HEK293 (cell line): Measurements from ENCODE around the gene AGAP3.

Experiments
- CTCF ChIA-PET: fragments of 350-600 bp; formaldehyde crosslinking; extraction: SDS; loops from one replicate; lab custom pipeline; 2021; ENCODE audit warnings: antibody characterized with exemption; lab: Yijun Ruan, JAX
- POLR2A ChIA-PET: fragments of 300-600 bp; formaldehyde crosslinking; extraction: SDS; loops from one replicate; lab custom pipeline; 2020; ENCODE audit warnings: antibody characterized with exemption, inconsistent platforms; lab: Yijun Ruan, JAX
- H3K27ac ChIP-seq: fragments of 200-500 bp; sonication (Bioruptor generic); 2 replicates; pipeline ENCODE4 v1.5.1; 2014; ENCODE audit warnings: low read depth, low read length, control low read depth, inconsistent platforms; ENCODE audit errors: extremely low read depth
- H3K36me3 ChIP-seq, 2 experiments: fragments of 200-500 bp in 1 of 2; sonication (Bioruptor generic) in 1 of 2; 1 replicate in 1 of 2; 2 replicates in 1 of 2; pipeline ENCODE4 v1.5.1; 2014 to 2017; ENCODE audit warnings: inconsistent platforms in 2 of 2, low read length in 2 of 2; ENCODE audit not compliant: control insufficient read depth in 2 of 2, insufficient read depth in 1 of 2
- H3K4me1 ChIP-seq: fragments of 200-500 bp; sonication (Bioruptor generic); 2 replicates; pipeline ENCODE4 v1.5.1; 2014; ENCODE audit warnings: mild to moderate bottlenecking, low read length, inconsistent platforms; ENCODE audit not compliant: control insufficient read depth, insufficient read depth
- H3K4me3 ChIP-seq: 2 replicates; pipeline ENCODE4 v1.5.1; 2011; ENCODE audit warnings: low read depth, mild to moderate bottlenecking, control low read depth, low read length, moderate library complexity
- H3K9me3 ChIP-seq: fragments of 200-500 bp; sonication (Bioruptor generic); 2 replicates; pipeline ENCODE4 v1.5.1; 2014; ENCODE audit warnings: low read depth, low read length, inconsistent platforms; ENCODE audit not compliant: control insufficient read depth, insufficient read depth
- EGR2 ChIP-seq: fragments of 450-650 bp; formaldehyde crosslinking; IDR thresholded peaks from 2 replicates; pipeline ENCODE4 v1.5.1; 2016; ENCODE audit warnings: low read depth, missing biosample characterization, missing genetic modification characterization
- ZIC2 ChIP-seq: fragments of 450-650 bp; formaldehyde crosslinking; IDR thresholded peaks from 2 replicates; pipeline ENCODE4 v1.5.1; 2016; ENCODE audit warnings: missing biosample characterization, missing genetic modification characterization
- ZNF341 ChIP-seq: fragments of 450-650 bp; formaldehyde crosslinking; IDR thresholded peaks from 2 replicates; pipeline ENCODE4; 2016; ENCODE audit warnings: low read depth, missing biosample characterization, missing genetic modification characterization
- ZNF350 ChIP-seq: fragments of 450-650 bp; formaldehyde crosslinking; IDR thresholded peaks from 2 replicates; pipeline ENCODE4 v1.5.0; 2017; ENCODE audit warnings: missing biosample characterization, mild to moderate bottlenecking, missing genetic modification characterization
- ZNF521 ChIP-seq: fragments of 450-650 bp; formaldehyde crosslinking; IDR thresholded peaks from 2 replicates; pipeline ENCODE4 v1.5.1; 2017; ENCODE audit warnings: missing biosample characterization, mild to moderate bottlenecking, missing genetic modification characterization
- ZNF776 ChIP-seq: fragments of 450-650 bp; formaldehyde crosslinking; IDR thresholded peaks from 2 replicates; pipeline ENCODE4 v1.5.0; 2017; ENCODE audit warnings: missing biosample characterization, missing genetic modification characterization, borderline replicate concordance
- TF ChIP-seq, protein P1 (sequence below): fragments of 450-650 bp; formaldehyde crosslinking; IDR thresholded peaks from 2 replicates; pipeline ENCODE4 v1.5.1; 2016; ENCODE audit warnings: missing biosample characterization, missing genetic modification characterization, borderline replicate concordance
- TF ChIP-seq, protein P2 (sequence below): fragments of 450-650 bp; formaldehyde crosslinking; IDR thresholded peaks from 2 replicates; pipeline ENCODE4 v1.5.1; 2016; ENCODE audit warnings: missing biosample characterization, missing genetic modification characterization
- TF ChIP-seq, protein P3 (sequence below): fragments of 450-650 bp; formaldehyde crosslinking; IDR thresholded peaks from 2 replicates; pipeline ENCODE4 v1.5.1; 2016; ENCODE audit warnings: missing biosample characterization, missing genetic modification characterization
- TF ChIP-seq, protein P4 (sequence below): fragments of 450-650 bp; formaldehyde crosslinking; optimal IDR thresholded peaks from 2 replicates; pipeline ENCODE3; 2016; ENCODE audit warnings: missing biosample characterization, mild to moderate bottlenecking, missing genetic modification characterization

Gene AGAP3

DNA sequence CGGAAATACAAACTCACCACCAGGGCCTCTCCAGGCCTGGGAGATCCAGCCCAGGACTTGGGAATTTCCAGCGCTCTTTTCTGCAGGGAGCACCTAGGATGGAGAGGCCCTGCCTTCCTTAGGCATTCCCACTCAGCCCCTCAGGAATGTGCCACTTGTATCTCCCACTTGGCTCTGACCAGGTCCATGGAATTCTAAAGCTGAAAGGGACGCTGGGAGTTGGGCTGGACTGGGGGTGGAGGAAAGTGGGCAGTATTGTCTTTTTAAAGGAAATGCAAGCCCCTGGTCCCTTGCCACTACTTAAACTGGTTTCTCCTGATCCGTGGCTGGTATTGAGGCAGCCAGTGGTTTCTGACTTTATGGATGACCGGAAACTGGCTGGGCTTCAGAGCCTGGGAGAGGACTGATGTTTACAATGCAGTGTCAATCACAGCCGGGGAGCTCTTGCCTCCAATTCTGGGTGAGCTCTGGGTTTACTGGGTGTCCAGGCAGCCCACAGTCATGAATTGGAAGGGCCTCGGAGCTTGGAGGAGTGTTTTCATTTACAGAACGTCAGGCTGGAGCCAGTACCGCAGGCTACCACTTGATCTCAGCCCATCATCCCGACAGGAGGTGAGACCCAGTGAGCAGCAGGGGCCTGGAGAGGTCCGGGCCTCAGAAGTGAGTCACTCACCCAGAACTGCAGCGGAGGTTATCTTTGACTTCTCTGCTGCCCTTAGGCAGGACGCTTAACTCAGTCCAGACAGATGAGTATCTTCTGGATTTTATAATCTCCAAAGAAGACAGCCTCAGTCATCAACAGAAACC, 27.3 kb downstream of the AGAP3 start (continued):
- TF ChIP-seq, protein P1, sequence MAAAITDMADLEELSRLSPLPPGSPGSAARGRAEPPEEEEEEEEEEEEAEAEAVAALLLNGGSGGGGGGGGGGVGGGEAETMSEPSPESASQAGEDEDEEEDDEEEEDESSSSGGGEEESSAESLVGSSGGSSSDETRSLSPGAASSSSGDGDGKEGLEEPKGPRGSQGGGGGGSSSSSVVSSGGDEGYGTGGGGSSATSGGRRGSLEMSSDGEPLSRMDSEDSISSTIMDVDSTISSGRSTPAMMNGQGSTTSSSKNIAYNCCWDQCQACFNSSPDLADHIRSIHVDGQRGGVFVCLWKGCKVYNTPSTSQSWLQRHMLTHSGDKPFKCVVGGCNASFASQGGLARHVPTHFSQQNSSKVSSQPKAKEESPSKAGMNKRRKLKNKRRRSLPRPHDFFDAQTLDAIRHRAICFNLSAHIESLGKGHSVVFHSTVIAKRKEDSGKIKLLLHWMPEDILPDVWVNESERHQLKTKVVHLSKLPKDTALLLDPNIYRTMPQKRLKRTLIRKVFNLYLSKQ (tag by site-specific recombination), result no peak
- 0 out of 2 replicates have a peak, but pooled peaks have one; percentile 30 for TF ChIP-seq EGR2
- no peak for TF ChIP-seq ZNF350 (tag by site-specific recombination)
- TF ChIP-seq, protein P2, sequence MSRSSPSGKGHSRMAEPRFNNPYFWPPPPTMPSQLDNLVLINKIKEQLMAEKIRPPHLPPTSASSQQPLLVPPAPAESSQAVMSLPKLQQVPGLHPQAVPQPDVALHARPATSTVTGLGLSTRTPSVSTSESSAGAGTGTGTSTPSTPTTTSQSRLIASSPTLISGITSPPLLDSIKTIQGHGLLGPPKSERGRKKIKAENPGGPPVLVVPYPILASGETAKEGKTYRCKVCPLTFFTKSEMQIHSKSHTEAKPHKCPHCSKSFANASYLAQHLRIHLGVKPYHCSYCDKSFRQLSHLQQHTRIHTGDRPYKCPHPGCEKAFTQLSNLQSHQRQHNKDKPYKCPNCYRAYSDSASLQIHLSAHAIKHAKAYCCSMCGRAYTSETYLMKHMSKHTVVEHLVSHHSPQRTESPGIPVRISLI (tag by site-specific recombination), result no peak
- TF ChIP-seq ZIC2 (tag by site-specific recombination), result peak; percentile 83
- TF ChIP-seq, protein P3, sequence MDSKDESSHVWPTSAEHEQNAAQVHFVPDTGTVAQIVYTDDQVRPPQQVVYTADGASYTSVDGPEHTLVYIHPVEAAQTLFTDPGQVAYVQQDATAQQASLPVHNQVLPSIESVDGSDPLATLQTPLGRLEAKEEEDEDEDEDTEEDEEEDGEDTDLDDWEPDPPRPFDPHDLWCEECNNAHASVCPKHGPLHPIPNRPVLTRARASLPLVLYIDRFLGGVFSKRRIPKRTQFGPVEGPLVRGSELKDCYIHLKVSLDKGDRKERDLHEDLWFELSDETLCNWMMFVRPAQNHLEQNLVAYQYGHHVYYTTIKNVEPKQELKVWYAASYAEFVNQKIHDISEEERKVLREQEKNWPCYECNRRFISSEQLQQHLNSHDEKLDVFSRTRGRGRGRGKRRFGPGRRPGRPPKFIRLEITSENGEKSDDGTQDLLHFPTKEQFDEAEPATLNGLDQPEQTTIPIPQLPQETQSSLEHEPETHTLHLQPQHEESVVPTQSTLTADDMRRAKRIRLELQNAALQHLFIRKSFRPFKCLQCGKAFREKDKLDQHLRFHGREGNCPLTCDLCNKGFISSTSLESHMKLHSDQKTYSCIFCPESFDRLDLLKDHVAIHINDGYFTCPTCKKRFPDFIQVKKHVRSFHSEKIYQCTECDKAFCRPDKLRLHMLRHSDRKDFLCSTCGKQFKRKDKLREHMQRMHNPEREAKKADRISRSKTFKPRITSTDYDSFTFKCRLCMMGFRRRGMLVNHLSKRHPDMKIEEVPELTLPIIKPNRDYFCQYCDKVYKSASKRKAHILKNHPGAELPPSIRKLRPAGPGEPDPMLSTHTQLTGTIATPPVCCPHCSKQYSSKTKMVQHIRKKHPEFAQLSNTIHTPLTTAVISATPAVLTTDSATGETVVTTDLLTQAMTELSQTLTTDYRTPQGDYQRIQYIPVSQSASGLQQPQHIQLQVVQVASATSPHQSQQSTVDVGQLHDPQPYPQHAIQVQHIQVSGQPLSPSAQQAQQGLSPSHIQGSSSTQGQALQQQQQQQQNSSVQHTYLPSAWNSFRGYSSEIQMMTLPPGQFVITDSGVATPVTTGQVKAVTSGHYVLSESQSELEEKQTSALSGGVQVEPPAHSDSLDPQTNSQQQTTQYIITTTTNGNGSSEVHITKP (tag by site-specific recombination), result peak; percentile 90
- TF ChIP-seq ZNF521 (tag by site-specific recombination), result no peak

DNA sequence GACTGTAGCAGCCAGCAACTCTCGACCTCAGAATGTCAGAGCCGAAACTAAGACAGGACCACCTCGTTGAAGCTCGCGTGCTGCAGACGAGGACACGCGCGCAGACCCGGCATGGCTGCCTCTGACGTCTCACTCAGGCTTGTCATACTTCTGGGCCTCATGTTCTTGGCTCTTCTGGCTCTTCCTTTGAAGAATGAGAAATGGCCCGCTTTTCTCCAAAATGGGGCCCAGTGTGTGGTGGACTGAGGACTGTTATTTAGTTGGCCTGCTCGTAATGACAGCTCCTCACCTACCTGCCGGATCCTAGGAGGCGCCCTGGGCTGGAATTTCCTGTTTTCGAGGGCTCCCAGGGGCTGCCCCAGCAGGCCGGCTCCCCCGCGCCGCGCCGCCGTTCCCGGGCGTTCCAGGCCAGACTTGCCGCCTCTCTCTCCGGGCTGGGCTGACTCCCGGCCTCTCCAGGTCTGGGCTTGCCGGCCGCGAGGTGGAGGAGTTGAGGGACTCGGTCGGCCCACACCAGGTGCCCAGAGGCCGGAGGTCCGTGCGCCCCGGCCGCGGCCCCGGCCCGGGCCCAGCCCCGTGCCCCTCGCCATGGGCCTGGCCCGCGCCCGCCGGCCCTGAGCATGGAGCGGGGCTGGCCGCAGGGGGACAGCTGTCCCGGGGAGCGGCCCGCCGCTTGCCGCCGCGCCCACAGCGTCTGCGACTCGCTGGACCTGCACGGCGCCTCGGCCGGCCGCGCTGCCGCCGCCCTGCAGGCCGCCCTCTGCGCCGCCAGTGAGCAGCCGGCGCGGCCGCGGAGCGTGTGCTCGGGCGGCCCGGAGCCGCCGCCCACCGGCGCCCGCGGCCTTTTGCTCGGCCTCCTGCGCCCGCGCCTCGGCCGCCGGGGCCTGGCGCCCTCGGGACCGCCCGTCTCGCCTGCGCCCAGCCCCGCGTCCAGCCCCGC, 28.1 kb downstream of the AGAP3 start:
- Histone ChIP-seq H3K36me3 (peaks cover 0 to 38% of the 10 kb centered on the region in 2 experiments; a peak in 1 of 3 replicates), H3K4me3 (peak overlapping the region; percentile 18), H3K27ac (no peak overlapping the region), H3K9me3 (no peaks in the 10 kb centered on the region), H3K4me1 (no peaks in the 10 kb centered on the region)
- ChIA-PET CTCF (interaction anchor here (0.5 to 5.5 kb wide), 9 partner anchors 8 to 130 kb away, joined by 3 to 43 read pairs (median 3); no protein-coding TSS in a partner anchor), POLR2A (interaction anchor here (0.8 to 1.2 kb wide), 3 partner anchors 34 to 95 kb away, joined by 3 read pairs; partner anchors contain the start of genes ABCB8 and FASTK)
- peak; percentile 66 for TF ChIP-seq ZNF341
- TF ChIP-seq, protein P4, sequence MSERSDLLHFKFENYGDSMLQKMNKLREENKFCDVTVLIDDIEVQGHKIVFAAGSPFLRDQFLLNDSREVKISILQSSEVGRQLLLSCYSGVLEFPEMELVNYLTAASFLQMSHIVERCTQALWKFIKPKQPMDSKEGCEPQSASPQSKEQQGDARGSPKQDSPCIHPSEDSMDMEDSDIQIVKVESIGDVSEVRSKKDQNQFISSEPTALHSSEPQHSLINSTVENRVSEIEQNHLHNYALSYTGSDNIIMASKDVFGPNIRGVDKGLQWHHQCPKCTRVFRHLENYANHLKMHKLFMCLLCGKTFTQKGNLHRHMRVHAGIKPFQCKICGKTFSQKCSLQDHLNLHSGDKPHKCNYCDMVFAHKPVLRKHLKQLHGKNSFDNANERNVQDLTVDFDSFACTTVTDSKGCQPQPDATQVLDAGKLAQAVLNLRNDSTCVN (tag by site-specific recombination), result peak; percentile 23
- TF ChIP-seq ZNF776 (tag by site-specific recombination), result no peak
